GM18868 (cell line): Measurements from ENCODE around the gene ERBB2.

Experiments used
- ATAC-seq: cut with Tn5 transposase; IDR thresholded peaks from one replicate; pipeline ENCODE4 v1.9.1; 2021; ENCODE audit warnings: mild to moderate bottlenecking, moderate library complexity; ENCODE audit not compliant: unreplicated experiment

ERBB2 gene

GRCh38 chr17:39665642-39666224 lies 34.1 kb upstream of the ERBB2 start:
- ATAC-seq, result no peak

GRCh38 chr17:39666231-39666600 lies 33.6 kb upstream of the ERBB2 start:
- ATAC-seq, result no peak

DNA sequence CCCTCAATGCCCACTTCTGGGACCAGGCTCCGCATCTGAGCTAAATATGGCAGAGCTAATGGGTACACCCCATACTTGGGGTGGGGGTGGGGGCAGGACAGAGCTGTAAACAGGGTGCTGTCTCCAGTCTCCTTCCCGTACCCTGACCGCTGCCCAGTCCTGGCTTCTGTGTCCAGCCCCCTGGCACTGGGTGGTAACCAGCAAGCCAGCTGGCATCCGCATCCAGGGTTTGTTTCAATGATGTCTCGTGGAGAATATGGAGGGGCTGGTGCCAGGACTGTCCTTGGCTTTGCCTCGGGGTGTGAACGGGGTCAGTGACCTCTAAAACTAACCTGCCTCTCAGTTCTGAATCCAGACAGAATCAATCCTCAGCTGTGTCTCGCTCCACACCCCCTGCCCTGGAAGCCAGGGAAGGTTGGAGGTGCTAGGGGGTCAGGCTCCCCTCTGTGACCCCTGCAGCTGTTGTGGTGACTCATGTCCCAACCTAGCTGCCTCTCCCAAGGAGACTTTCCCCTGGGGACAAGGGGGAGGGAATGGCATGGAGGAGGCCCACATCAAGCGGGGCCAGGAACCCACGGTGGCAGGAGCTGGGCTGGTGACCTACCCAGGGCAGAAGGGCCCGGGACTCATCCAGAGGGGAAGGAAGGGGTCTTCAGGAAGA lies 33.1 kb upstream of the ERBB2 start:
- ATAC-seq, result no peak

GRCh38 chr17:39667262-39667944 lies 32.5 kb upstream of the ERBB2 start:
- no peak for ATAC-seq

DNA sequence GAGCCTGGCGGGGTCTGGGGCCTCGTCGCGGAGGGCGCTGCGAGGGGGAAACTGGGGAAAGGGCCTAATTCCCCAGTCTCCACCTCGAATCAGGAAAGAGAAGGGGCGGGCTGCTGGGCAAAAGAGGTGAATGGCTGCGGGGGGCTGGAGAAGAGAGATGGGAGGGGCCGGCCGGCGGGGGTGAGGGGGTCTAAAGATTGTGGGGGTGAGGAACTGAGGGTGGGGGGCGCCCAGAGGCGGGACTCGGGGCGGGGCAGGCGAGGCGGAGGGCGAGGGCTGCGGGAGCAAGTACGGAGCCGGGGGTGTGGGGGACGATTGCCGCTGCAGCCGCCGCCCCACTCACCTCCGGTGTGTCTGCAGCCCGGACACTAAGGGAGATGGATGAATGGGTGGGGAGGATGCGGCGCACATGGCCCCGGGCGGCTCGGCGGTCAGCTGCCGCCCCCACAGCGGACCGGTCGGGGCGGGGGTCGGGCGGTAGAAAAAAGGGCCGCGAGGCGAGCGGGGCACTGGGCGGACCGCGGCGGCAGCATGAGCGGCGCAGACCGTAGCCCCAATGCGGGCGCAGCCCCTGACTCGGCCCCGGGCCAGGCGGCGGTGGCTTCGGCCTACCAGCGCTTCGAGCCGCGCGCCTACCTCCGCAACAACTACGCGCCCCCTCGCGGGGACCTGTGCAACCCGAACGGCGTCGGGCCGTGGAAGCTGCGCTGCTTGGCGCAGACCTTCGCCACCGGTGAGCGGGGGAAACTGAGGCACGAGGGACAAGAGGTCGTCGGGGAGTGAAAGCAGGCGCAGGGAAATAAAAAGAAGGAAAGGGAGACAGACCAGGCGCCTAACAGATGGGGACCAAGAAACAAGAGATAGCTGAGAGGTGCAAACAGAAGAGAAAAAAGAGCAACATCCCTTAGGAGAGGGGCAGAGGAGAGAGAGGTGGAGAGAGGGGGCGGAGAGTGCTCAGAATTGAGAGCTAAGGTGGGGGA lies 31.6 kb upstream of the ERBB2 start, which contains the start of gene PNMT:
Gene PNMT, plus strand, starts transcription at position 509 of the 980 bp plus-strand sequence. Its CDS starts 23 bp downstream, at position 532.
- ATAC-seq, result no peak

DNA sequence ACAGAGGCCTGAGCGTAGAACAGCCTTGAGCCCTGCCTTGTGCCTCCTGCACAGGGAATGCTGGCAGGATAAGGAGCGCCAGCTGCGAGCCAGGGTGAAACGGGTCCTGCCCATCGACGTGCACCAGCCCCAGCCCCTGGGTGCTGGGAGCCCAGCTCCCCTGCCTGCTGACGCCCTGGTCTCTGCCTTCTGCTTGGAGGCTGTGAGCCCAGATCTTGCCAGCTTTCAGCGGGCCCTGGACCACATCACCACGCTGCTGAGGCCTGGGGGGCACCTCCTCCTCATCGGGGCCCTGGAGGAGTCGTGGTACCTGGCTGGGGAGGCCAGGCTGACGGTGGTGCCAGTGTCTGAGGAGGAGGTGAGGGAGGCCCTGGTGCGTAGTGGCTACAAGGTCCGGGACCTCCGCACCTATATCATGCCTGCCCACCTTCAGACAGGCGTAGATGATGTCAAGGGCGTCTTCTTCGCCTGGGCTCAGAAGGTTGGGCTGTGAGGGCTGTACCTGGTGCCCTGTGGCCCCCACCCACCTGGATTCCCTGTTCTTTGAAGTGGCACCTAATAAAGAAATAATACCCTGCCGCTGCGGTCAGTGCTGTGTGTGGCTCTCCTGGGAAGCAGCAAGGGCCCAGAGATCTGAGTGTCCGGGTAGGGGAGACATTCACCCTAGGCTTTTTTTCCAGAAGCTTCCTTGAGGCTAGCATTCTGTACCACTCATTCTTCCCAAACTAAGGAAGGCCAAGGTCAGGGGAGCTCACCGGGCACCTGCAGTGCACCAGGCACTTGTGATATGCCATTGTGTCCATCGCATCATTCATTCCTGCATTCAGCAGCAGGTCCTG lies 29.7 kb upstream of the ERBB2 start:
- ATAC-seq, result no peak

DNA sequence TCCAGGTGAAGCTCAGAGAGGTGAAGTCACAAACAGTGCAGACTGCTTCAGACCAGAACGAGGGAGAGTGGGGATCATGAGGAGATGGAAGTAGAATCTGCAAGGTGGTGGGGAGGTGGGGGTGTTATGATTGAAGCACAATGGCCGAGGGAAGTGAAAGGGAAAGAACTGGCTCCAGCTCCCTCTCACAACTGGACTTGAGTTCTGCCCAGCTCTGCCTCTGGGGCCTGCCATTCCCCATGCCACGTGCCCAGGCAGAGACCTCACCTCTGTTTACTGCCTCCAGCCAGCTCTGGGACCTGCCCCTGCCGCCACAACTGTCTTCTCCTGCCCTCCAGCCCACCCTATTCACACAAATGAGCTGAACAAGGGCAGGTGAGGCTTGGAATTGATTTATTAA lies 29.1 kb upstream of the ERBB2 start:
- no peak for ATAC-seq

DNA sequence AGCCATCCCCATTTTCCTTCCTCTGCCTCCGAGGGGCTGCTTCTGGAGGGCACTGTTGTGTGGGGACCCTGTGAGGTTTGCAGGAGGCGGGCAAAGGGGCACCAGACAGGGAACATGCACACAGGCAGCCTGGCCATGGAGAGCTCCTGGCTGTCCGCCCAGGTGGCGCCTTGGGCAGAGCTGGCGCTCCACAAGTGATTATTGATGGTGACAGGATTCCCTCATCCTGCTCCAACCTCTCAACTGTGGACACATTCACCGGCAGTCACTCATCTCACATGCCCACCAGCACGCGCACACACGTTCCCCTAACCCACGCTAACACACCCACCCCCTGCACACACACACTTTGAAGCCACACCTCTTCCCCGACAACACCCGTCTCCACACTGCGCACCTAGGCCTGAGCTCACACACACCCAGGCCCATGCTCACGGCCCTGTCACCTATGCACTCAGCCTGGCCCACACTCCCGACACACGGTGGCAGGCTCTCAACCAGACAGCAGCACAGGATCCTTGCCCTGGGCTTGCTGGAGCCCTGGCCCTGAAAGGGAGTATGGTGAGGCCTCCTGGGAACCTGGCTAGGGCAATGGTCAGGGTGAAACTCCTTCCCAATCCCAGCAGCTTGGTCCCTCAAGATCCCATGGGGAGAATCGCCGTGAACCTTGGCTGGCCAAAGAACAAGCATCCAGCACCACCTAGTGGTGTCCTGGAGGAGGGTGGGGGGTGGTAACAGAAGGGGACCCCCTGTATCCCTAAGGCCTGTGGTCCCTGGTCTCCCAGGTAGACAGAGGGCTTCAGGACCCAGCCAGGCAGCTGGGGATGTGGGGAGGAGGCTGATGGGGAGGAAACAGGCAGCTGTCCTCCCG lies 28.0 kb upstream of the ERBB2 start:
- ATAC-seq, result no peak

DNA sequence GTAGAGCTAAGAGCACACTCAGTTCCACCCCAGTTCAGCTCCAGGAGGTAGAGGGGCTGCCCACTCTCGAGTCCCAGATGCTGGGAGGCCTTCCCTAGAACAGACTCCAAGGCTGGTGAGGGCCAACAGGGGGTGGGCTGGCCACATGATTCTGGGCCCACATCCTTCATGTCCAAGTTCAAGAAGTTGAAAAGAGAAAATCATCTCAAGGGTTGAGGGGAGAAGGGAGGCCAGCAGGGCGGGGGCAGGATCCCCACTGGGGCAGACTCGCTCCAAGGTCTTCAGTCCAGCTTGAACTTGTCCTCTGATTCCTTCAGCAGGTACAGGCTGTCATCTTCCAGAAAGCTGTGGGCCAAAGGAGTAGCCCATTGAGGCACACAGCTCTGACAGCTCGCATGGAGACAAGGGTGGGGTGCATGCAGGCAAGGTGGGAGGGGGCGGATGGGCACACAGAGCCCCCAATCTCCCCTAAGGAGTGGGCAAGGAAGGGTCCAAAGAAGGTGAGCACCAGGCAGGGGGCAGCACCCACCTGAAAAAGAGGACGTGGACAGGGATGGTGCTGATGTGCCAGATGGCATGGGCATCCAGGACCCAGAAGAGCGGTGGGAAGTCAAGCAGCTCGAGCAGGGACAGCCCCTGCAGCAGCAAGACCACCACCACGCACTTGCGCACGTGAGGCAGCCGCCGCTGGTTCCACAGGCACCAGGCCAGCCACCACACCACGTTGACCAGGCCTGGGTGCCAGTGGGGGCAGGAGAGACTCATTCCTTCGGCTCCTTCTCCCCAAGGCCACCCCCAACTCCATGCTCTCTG lies 27.1 kb upstream of the ERBB2 start:
- ATAC-seq, result no peak

GRCh38 chr17:39673335-39674081 lies 26.4 kb upstream of the ERBB2 start:
- ATAC-seq, result no peak

DNA sequence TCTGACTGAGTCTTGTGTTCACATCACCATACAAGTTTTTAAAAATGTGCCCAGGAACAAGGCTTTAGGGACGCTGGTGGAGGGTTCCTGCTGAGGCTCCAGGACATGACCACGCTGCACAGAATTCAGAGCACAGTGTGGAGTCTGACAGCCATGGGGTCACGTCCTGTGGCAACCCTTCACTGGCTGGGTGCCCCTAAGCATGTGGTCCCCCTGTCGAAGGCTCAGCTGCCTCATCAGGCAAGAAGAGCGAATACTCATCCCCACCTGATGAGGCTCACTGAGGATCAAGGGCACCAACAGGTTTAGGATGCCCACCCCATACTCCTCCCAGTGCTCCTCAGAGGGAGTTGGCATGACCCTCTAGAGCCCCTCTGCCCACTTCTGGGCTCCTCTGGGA lies 25.7 kb upstream of the ERBB2 start:
- no peak for ATAC-seq

DNA sequence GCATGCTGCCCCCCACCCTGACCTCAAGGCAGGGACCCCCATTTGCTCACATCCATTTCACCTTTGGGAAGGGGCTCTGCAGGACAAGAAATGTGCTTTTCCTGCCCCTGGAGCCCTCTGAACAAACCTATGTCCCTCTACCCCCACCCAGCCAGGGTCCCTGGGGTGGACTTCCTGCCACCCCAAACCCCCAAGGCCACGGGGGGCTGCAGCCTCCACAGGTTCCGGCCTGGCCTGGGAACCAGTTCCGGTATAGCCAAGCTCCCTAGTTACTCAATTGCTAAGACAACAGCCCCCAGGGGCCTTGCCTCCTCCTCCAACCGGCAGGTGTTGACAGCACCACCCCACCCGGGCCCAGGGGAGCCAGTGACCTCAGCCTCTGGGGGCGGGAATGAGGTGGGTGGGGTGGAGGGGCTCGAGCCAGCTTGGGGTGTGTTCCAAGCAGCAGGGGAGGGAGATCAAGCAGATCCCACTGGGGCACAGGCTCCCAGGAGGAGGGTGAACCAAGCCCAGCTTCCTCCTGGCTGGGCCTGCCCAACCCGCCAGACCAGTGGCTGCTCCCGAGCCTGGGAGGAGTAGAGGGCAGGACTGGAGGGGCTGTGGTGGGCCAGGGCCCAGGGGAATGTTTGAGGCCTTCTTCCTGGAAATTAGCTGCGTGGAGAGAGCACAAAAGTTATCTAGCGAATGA lies 25.0 kb upstream of the ERBB2 start:
- ATAC-seq, result no peak

GRCh38 chr17:39675390-39676082 lies 24.3 kb upstream of the ERBB2 start:
- ATAC-seq, result no peak

GRCh38 chr17:39676198-39676819 lies 23.6 kb upstream of the ERBB2 start:
- ATAC-seq, result no peak

DNA sequence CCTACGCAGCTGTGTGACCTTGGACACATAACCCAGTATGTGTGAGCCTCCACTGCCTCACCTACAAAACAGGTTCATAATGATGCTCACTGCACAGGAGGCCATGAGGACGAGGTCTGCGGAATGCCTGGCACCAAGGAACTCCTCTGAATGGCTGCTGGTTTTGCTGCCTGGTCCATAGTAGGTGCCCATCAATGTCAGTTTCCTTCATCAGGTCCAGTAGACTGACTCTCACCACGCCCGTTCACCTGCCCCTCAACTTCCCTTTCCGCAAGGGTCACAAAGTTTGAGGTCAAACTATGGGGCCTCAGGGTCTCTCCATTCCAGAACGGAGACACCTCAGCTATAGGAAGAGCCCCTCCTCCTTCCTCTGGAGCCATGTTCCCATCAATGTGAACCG lies 22.8 kb upstream of the ERBB2 start:
- no peak for ATAC-seq
